ENCODE results near the gene CORO1A.
"Not testable (repeated sequence)": the region's sequence is repeated elsewhere in the genome, so short reads cannot be mapped to it uniquely, and the experiment has no call there.

Gene CORO1A

DNA sequence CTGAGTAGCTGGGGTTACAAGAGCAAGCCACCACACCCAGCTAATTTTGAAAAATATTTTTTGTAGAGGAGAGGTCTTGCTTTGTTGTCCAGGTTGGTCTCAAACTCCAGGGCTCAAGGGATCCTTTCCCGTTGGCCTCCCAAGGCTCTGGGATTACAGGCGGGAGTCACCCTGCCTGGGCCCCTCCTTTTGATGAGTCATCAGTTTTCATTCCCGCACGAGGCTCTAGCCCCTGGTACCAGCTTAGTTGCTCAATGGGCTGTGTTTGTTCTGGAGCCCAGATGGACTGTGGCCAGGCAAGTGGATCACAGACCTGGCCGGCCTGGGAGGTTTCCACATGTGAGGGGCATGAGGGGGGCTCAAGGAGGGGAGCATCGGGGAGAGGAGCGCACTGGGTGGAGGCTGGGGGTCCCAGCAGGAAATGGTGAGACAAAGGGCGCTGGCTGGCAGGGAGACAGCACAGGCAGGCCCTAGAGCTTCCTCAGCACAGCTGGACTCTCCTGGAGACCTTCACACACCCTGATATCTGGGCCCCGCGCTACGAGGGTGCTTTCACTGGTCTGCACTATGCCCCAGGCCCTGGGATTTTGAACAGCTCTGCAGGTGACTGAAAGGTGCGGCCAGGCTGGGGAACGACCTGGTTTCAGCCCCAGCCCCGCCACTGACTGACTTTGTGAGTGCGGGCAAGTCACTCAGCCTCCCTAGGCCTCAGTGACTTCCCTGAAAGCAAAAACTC lies 16.4 kb downstream of the CORO1A start:
- CTCF ChIA-PET, DNase-seq, H3K36me3 Mint-ChIP-seq, H3K9me3 Mint-ChIP-seq, H3K27ac Mint-ChIP-seq, H3K4me1 Mint-ChIP-seq, H3K4me3 Mint-ChIP-seq, H3K27me3 Mint-ChIP-seq: not testable (repeated sequence)

DNA sequence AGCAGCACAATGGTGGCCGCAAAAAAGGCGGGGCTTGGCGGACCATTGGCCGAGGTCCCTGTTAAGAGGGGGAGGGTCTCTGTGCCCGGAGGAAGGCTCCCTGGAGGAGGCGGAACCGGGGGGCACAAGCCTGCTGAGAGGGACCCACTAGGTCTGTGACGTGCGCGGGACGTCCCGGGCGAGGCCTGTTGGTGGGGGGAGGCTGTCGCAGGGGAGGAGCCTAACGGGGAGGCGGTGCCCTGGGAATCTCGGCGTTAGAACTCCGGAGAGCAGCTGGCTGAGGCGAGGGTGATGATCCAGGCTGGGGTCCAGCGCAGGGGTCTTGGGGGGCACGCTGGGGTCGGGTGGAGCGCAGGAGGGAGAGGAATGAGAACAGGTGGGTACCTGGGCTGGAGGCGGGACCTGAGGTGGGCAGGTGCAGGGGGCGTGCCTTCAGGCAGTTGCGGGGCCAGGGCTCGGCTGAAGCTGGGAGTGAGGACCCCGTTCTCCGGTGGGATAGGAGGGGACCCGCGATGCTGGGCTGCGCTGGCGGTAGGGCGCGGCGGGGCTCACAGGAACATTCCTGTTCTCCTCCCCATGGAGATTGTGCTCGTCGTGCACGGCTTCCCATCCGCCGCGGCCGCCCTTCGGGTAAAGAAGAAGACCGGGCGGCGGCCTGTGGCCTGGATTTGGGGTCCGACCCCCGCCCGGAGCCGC lies 22.3 kb downstream of the CORO1A start:
- peak; percentile 29 for DNase-seq
- CTCF ChIA-PET, H3K27me3 Mint-ChIP-seq, H3K4me3 Mint-ChIP-seq, H3K4me1 Mint-ChIP-seq, H3K9me3 Mint-ChIP-seq, H3K27ac Mint-ChIP-seq, H3K36me3 Mint-ChIP-seq: not testable (repeated sequence)

GRCh38 chr16:30206252-30206651 lies 22.9 kb downstream of the CORO1A start:
- CTCF ChIA-PET: not testable (repeated sequence)

DNA sequence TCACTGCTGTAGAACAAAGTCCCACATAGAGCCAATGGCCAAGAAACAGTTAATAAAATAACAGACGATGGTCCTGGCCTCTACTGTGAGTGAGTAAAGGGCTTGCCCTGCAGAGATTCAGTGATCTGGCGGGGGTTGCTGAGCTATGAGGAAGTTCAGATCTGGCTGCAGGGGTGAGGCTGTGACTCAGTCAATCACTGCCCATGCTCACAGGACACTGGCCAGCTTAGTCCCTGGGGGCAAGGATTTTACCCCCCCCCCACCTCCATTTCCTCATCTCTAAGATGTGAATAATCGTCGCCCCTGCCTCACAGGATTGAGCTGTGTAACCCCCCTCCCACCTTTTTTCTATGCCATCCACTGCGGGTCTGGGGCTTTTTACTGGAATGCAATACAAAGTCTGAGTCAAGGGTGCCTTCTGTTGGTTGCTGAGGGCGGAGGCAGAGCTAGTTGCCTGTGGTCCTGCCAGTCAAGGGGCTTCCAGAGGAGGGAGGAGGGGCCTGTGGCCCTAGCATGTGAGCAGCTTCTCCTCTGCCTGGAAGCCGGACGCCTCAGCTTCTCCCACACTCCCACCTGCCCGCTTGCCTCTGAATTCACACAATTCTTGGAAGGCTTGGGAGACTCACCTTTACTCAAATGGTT lies 23.8 kb downstream of the CORO1A start:
- H3K4me3 Mint-ChIP-seq, CTCF ChIA-PET, H3K4me1 Mint-ChIP-seq, H3K36me3 Mint-ChIP-seq, H3K27me3 Mint-ChIP-seq, H3K9me3 Mint-ChIP-seq, H3K27ac Mint-ChIP-seq: not testable (repeated sequence)
- DNase-seq: peak; percentile 5

More at GRCh38 chr16:30206252-30206651, 22.9 kb downstream of the CORO1A start:
- not testable (repeated sequence) for H3K4me1 Mint-ChIP-seq, H3K27ac Mint-ChIP-seq, H3K36me3 Mint-ChIP-seq, DNase-seq, H3K4me3 Mint-ChIP-seq, H3K9me3 Mint-ChIP-seq, H3K27me3 Mint-ChIP-seq

DNA sequence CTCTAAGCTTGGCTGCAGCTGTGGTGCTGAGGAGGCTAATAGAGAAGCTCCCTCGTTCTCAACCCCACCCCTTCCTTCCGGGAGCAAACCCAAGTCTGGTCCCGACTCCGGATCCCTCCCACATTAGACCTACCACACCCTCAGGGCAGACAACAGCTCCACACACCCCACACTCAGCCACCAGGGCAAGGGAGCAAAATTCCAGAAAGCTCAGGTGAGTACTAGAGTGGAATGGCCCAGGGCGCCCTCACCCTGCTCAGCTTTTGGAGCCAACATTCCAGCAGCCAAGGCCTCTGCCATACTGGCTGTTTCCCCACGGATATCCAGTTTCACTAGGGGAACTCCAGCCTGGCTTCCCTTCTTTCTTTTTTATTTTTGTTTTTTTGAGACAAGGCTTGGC lies 25.6 kb downstream of the CORO1A start:
- H3K36me3 Mint-ChIP-seq, H3K27me3 Mint-ChIP-seq, H3K4me3 Mint-ChIP-seq, H3K4me1 Mint-ChIP-seq, H3K9me3 Mint-ChIP-seq, CTCF ChIA-PET, H3K27ac Mint-ChIP-seq: not testable (repeated sequence)
- peak; percentile 56 for DNase-seq

DNA sequence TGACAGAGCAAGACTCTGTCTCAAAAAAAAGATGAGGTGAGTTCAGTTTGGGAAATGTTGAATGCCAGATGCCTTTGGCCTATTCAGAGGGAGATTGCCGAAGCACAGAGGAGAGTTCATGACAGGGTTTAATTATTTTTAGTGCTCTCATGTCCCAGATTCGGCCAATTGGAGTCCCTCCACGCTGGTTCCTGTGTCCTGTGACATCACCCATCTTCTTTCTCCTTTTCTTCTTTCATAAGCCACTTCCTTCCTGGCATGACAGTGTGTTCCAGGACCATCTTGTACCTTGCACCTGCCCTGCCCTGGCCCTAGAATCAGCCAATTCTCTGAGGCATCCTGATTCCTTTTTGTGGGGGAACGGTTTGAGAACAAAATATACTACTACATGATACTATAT lies 28.0 kb downstream of the CORO1A start:
- H3K27me3 Mint-ChIP-seq: not testable (repeated sequence)

DNA sequence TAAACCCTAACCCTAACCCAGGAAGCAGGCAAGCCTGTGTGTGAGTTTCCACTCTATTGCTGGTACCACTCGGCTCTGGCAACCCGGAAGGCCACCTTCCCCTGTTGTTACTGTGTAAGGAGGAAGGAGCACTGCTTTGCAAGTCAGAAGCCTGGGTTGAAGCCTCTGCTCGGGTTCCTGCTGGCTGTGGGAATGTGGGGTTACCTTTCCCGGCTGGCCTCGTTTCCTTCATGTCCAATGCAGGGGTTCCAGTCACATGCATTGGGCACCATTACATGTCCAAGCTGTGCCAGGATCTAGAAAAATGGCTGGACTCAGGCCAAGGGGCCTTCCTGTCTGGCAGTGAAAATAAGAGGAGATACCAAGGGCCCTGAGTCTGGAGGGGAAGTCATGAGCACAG lies 33.7 kb downstream of the CORO1A start:
- H3K9me3 Mint-ChIP-seq, H3K4me3 Mint-ChIP-seq, DNase-seq, H3K27me3 Mint-ChIP-seq, H3K36me3 Mint-ChIP-seq, H3K4me1 Mint-ChIP-seq, CTCF ChIA-PET, H3K27ac Mint-ChIP-seq: not testable (repeated sequence)

More for the DNA sequence above, 28.0 kb downstream of the CORO1A start:
- H3K36me3 Mint-ChIP-seq, CTCF ChIA-PET, H3K4me1 Mint-ChIP-seq, DNase-seq, H3K9me3 Mint-ChIP-seq, H3K27ac Mint-ChIP-seq, H3K4me3 Mint-ChIP-seq: not testable (repeated sequence)

Data from activated naive CD4-positive, alpha-beta T cell treated with anti-CD3 and anti-CD28 coated beads, Interleukin-2, amount 10 ng/mL, durations not matched to agents 7 days and 5 days (primary cell).